ENCODE data around the gene MT1X.
"Not testable (repeated sequence)": the region's sequence is repeated elsewhere in the genome, so short reads cannot be mapped to it uniquely, and the experiment has no call there.

MT1X gene

DNA sequence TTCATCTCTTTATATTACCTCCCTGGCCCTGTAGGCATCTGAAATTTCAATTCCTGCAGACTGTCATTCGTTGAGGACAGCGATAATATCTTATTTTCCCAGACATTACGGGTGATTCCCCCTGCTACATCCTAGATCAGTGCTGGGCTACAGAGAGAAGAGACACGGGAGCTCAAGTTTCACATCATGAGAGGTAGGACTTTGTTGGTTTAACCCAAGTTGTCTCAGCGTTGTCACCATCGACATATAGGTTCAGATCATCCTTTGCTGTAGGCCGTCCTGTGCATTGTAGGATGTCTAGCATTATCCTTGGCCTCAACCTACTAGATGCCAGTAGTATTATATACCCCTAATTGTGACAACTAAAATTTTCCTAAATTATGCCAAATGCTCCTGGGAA is 19.3 kb downstream of the MT1X start:
- no peak for TF ChIP-seq ZNF274 (IDR thresholded peaks at IDR 0.05; ENCODE audit: low read depth, low read length)

DNA sequence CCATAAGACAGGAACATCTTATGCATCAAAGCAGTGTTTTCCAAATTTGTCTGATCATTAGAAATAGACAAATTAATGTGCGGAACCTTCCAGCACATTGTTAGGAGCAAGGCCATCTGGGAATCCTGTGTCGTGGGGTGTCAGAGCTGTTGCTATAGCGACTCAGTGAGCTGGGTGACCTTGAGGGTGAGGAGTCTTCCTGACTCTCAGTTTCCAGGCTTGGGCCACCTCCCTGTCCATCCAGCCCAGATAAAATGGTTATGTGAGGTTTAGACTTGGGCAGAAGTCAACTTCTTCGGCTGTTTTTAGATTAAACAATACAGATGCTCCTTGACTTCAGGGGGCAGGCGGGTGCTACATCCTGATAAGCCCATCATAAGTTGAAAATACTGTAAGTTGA is 20.6 kb downstream of the MT1X start:
- TF ChIP-seq ZNF274 (IDR thresholded peaks at IDR 0.05; ENCODE audit: low read depth, low read length) = no peak
- no peak overlapping the region for H3K4me3 ChIP-seq (ENCODE audit: low read length)

More for the DNA sequence above, 19.3 kb downstream of the MT1X start:
- no peak overlapping the region for H3K4me3 ChIP-seq (ENCODE audit: low read length)

DNA sequence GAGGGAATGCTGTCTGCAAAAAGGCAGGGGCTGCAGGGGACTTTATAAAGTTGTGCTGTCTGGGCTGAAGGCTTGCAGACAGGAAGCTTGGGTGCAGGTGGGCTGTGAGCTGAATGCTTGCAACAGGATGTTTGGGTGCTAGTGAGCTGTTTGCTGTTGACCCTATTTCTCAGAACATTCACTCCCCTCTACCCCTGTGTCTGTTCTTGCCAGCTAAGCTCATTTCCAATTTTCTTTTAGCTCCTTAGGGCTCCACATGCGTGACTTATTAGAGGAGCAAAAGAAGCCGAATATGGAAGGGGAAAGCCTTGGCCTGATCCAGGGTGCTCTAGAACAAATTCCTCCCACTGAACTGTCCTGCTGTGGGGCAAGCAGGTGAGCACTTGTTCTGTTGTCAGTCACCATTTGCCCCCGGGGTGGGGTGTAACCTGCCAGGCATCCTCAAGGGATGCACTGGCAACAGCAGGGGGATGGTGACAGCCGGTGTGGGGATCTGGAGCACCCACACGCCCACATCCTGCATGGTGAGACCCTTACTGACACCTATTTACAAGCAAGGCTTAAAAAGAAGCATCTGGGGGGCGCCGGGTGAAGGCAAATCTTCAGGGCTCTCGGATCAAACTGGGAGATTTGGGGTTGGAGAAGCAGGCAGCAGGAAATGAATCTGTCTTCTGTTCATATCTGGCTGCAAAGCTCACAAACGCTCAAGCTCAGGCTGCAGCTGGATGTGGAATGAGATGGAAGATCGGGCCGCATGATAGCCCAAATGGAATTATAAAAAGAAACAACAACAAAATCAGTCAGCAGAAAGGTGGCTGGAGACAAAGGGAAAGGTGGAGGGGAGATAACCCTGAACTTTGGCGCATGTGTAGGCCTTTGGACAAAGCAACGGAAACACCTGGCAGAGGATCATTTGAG is 26.5 kb downstream of the MT1X start:
- H3K4me3 ChIP-seq (ENCODE audit: low read length) = no peak overlapping the region
- TF ChIP-seq ZNF274 (IDR thresholded peaks at IDR 0.05; ENCODE audit: low read depth, low read length) = no peak

DNA sequence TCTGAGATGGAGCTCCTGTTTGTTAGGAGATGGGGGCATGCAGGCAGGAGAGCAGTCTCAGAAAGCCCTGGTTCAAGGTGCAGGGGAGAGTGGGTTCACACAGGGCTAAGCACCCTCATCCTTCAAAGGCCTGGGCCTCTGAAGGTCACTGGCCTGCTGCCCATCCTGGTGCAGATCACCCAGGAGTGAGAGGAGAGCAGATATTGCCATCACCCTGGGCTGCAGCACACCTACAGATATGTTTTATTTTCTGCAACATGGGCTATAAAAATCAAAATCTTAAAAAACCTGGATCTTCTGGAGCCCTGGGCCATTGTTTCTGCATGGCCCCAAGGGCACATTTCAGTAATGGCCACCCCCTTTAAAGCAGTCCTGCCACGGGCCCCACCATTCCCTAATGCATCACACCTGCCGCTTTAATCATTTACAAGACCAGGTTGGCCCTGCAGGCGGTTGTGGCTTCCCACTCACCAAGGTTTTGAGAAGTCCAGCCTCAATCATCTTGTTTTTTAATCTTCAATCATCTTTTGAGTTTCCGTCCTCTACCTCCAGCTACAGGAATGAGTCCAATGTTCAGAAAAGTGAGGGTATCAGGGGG is 27.3 kb downstream of the MT1X start:
- no peak overlapping the region for H3K4me3 ChIP-seq (ENCODE audit: low read length)
- TF ChIP-seq ZNF274 (IDR thresholded peaks at IDR 0.05; ENCODE audit: low read depth, low read length) = no peak

DNA sequence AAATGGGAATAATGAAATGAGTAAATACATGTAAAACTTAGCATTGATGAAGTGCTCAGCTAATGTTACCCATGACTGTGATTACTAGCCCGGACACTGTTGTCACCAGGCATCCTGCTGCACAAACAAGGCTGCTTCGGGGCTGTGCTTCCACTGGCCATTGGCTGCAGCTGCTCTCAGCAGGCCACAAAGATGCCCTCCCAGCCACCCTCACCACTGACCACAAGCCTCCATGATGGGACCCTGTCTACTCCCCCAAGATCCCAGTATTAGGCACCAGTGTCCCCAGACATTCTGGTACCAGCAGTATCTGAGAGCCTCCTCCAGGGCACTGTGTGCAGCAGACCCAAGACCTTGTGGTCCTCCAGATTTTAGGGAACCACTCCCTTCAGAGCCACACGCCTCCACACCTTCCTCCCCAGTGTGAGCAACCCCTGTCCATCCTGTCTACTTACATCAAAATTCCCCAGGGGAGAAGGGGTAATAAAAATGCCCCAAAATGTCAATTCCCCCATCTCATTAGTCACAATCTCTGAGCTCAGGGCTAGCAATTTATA is 28.0 kb downstream of the MT1X start:
- no peak overlapping the region for H3K4me3 ChIP-seq (ENCODE audit: low read length)
- TF ChIP-seq ZNF274 (IDR thresholded peaks at IDR 0.05; ENCODE audit: low read depth, low read length) = no peak

DNA sequence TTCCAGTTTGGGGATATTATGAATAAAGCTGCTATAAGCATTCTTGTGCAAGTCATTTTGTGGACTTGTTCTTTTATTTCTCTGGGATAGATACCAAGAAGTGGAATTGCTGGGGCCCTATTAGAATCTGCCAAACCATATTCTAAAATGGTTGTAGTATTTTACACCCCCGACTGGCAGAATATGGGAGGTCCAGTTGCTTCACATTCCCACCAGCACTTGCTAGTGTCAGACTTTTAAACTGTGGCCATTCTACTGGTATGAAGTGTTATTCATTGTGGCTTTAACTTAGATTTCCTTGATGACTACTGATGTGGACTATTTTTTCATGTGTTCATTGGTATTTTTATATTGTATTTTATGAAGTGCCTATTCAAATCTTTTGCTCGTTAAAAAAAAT is 29.6 kb downstream of the MT1X start:
- no peak overlapping the region for H3K4me3 ChIP-seq (ENCODE audit: low read length)
- TF ChIP-seq ZNF274 (IDR thresholded peaks at IDR 0.05; ENCODE audit: low read depth, low read length) = no peak

DNA sequence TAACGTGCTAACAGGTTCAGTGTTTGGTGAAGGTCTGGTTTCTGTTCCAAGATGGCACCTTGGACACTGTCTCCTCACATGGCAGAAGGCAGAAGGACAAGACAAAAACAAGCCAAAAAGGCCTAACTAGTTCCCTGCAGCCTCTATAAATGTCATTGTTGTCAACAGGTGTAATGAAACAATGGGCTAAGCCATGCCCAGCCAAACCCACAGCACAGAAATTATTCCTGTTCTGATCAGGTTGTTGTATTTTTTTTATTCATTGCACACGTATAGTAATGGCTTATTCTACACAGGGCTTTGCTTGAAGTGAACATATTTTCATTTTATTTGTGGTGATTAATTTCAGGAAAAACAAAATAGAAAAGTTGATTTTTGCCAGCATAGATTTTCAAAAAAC is 31.5 kb downstream of the MT1X start:
- no peak for TF ChIP-seq ZNF274 (IDR thresholded peaks at IDR 0.05; ENCODE audit: low read depth, low read length)
- H3K4me3 ChIP-seq (ENCODE audit: low read length) = no peak overlapping the region

DNA sequence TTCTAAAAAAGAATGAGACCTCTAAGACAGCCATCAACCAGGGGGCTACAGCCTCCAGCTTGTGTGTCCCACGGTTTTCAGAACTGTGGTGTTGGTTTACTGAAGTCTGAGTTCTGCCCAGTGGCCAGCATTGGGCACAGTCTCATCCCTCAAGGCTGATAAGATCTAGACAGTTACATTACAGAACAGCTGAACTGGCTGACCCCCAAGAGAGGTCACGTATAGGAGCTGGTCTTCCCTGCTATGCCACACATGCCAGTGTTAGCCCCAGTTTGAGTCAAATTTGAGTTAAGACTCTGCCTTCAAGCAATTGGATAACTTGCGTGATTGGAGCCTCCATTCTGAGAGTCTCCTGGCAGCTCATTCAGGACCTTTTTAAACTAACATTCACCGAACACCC is 32.9 kb downstream of the MT1X start:
- TF ChIP-seq ZNF274 (IDR thresholded peaks at IDR 0.05; ENCODE audit: low read depth, low read length) = no peak
- no peak overlapping the region for H3K4me3 ChIP-seq (ENCODE audit: low read length)

DNA sequence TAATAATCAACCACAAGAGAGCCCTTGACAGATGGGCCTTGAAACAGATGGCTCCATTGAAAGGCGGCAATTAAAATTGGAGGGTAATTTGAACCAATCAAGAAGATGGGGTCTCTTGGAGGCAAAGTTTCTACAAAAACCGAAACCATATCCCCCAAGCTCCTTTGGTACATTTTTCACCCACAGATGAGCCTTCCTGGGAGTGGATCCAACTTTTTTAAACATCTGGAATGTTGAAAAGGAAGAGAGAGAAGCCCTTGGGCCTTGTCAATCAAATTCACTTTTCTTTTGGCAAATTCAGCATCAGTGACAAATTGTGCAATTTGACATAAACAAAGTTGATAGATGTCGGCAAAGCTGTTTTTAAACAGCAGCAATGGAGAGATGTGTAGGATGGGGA is 34.5 kb downstream of the MT1X start:
- no peak overlapping the region for H3K4me3 ChIP-seq (ENCODE audit: low read length)
- no peak for TF ChIP-seq ZNF274 (IDR thresholded peaks at IDR 0.05; ENCODE audit: low read depth, low read length)

DNA sequence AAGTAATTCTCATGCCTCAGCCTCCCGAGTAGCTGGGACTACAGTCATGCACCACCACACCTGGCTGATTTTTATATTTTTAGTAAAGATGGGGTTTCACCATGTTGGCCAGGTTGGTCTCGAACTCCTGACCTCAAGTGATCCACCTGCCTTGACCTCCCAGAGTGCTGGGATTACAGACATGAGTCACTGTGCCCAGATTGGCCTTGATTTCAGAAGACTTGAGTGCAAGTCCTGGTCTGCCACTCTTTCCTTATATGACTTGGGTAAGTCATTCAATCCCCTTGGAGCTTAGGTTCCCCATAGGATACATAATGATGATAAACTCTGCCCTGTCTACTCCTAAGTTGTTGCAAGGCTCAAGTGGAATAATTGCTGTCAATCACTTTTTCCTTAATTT is 35.3 kb downstream of the MT1X start:
- not testable (repeated sequence) for H3K4me3 ChIP-seq (ENCODE audit: low read length)

DNA sequence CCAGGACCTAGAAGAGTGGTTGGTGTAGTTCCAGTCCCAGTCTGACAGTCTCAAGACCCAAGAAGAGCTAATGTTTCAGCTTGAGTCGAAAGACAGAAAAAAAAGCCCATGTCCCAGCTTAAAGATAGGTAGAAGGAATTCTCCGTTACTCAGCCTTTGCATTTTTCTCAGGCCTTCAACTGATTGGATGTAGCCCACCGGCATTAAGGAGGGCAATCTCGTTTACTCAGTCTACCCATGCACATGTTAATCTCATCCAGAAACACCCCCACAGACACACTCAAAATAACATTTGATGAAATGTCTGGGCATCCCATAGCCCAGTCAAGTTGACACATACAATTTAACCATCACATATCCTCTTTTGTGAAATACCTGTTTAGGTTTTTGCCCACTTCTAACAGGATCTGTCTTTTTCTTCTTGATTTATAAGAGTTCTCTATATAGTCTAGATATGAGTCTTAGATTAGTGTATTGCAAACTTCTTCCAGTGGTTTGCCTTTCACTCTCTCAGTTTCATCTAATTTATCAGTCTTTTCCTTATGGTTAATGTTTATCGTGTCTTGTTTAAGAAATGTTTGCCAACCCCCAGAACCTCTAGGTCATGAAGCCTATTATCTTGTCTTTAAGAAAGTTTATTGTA is 40.1 kb downstream of the MT1X start:
- H3K4me3 ChIP-seq (ENCODE audit: low read length) = no peak overlapping the region
- TF ChIP-seq ZNF274 (IDR thresholded peaks at IDR 0.05; ENCODE audit: low read depth, low read length) = no peak

DNA sequence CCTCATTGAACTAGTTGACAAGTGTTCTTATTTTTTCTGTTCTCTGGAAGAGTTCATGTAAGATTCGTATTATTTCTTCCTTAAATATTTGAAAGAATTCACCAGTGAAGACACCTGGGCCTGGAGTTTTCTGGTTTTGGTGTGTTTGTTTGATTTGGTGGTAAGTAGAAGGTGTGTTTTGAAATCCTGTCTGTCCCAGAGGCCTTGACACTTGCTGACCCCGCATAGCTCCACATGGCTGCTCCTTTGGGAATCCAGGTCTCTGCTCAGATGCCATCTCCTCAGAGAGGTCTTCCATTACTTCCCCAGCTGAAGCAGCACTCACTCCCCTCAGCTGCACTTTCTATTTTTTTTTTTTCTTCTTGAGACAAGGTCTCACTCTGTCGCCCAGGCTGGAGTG is 41.9 kb downstream of the MT1X start:
- TF ChIP-seq ZNF274 (IDR thresholded peaks at IDR 0.05; ENCODE audit: low read depth, low read length) = no peak

DNA sequence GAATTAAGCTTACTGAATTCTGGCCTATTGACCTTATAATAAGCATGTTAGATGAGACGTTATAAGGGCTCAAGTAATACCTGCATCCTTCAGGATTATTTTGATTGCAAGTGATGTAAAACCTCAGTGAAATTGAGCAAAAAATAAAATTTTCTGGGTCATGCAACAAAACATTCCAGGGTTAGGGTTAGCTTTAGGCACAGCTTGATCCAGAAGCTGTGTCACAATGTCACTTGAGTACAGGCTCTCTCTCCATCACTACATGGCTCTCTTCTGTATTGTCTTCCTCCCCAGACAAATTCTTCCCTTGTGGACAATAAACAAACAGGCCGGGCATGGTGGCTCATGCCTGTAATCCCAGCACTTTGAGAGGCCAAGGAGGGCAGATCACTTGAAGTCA is 44.0 kb downstream of the MT1X start:
- H3K4me3 ChIP-seq (ENCODE audit: low read length) = no peak overlapping the region
- no peak for TF ChIP-seq ZNF274 (IDR thresholded peaks at IDR 0.05; ENCODE audit: low read depth, low read length)

More for the DNA sequence above, 41.9 kb downstream of the MT1X start:
- H3K4me3 ChIP-seq (ENCODE audit: low read length) = no peak overlapping the region

DNA sequence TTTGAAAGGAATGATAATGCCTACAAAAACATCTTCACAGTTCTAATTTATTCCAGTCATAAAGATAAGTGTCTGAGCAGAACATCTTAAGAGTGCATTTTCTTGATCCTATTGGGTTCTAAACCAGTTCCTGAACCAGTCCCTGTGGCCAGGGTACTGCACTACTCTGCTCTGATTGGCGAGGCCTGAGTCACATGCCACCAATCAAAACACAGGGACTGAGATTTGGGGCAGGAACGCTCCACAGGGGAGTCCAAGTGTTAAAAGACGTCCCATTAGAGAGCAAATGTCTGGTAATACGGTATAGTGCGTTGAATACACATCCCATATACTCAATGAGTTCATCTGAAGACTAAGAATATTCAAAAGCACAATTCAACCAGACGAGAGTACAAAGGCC is 44.7 kb downstream of the MT1X start:
- no peak for TF ChIP-seq ZNF274 (IDR thresholded peaks at IDR 0.05; ENCODE audit: low read depth, low read length)
- H3K4me3 ChIP-seq (ENCODE audit: low read length) = no peak overlapping the region

DNA sequence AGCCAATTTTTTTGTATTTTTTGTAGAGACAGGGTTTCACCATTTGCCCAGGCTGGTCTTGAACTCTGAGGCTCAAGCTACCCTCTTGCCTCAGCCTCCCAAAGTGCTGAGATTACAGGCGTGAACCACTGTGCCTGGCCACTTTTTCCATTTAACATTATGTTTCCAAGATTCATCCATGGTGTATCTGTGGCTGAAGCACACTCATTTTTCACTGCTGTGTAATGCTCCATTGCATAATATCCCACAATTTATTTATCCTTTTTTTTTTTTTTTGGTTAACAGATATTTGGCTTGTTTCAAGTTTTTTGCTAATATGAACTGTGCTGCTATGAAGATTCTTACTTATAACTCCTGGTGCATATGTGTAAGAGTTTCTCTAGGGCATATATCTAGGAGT is 45.8 kb downstream of the MT1X start:
- no peak for TF ChIP-seq ZNF274 (IDR thresholded peaks at IDR 0.05; ENCODE audit: low read depth, low read length)

More for the DNA sequence above, 45.8 kb downstream of the MT1X start:
- no peak overlapping the region for H3K4me3 ChIP-seq (ENCODE audit: low read length)

All from GM08714 (cell line).